HepG2 (cell line): ENCODE measurements around the gene TRIM27. TPM values are rescaled to one million over a fixed set of nuclear protein-coding genes. Genes with fewer than 3 reads are reported as not detected.
A peak's percentile ranks its signal among the peaks of the same experiment; 100 is the strongest.

Experiments
- ATAC-seq: fragments of 200-7000 bp; cut with Tn5 transposase; 3 replicates; pipeline ENCODE4 v1.9.1; 2020; ENCODE audit warnings: mild to moderate bottlenecking, moderate library complexity
- BruUV-seq: library from RNA; stranded (reverse); fragments of 400-500 nt; replicated peaks from 2 replicates; lab custom pipeline; 2021; lab: Mats Ljungman, UMichigan
- CTCF ChIA-PET: fragments of 300-600 bp; formaldehyde crosslinking; extraction: SDS; loops from one replicate; lab custom pipeline; 2021; ENCODE audit warnings: low total read pairs, inconsistent platforms, low intra/inter-chr PET ratio; lab: Yijun Ruan, JAX
- POLR2A ChIA-PET: fragments of 350-600 bp; sonication (Branson Sonifier 250); formaldehyde crosslinking; loops from one replicate; lab custom pipeline; 2020; ENCODE audit warnings: antibody characterized with exemption, inconsistent platforms; lab: Yijun Ruan, JAX
- DNase-seq: peaks from one replicate; pipeline ENCODE4 v3.0.0-alpha.2; 2015; ENCODE audit warnings: low spot score
- FAIRE-seq: peaks from 3 replicates; lab custom pipeline; 2011; peaks lifted over from hg19 to GRCh38; lab: Jason Lieb, UNC
- H2AFZ ChIP-seq: one replicate; pipeline ENCODE4 v1.6.1; 2011; ENCODE audit warnings: low read length, inconsistent platforms
- H3K27ac ChIP-seq: fragments of 300-600 bp; 3 replicates; pipeline ENCODE4 v1.8.0; 2011; ENCODE audit warnings: mixed run types, mild to moderate bottlenecking, mixed read lengths, low read length, inconsistent platforms; ENCODE audit not compliant: insufficient read depth; ENCODE audit errors: extremely low read length
- H3K27me3 ChIP-seq, 2 experiments: fragments of 200-600 bp in 1 of 2; 2 replicates in 1 of 2; 3 replicates in 1 of 2; pipeline versions ENCODE4 v1.6.0 to v1.8.0; 2011; ENCODE audit warnings: low read length in 2 of 2, mild to moderate bottlenecking in 2 of 2, moderate library complexity in 2 of 2, inconsistent platforms in 1 of 2; ENCODE audit not compliant: insufficient read depth in 2 of 2, control insufficient read depth in 1 of 2
- H3K36me3 ChIP-seq, 2 experiments: fragments of 200-600 bp in 1 of 2; replicated peaks in 1 of 2; 2 replicates in 1 of 2; 3 replicates in 1 of 2; pipeline versions ENCODE4 v1.5.1 to v1.8.0; 2011; ENCODE audit warnings: low read length in 2 of 2, inconsistent platforms in 1 of 2; ENCODE audit not compliant: insufficient read depth in 2 of 2, control insufficient read depth in 1 of 2
- H3K4me1 ChIP-seq: 2 replicates; pipeline ENCODE4 v1.5.1; 2012; ENCODE audit warnings: low read length, inconsistent platforms; ENCODE audit not compliant: insufficient read depth
- H3K4me2 ChIP-seq: 2 replicates; pipeline ENCODE4 v1.6.0; 2011; ENCODE audit warnings: low read depth, low read length, inconsistent platforms
- H3K4me3 ChIP-seq, 3 experiments: fragments of 200-600 bp in 1 of 3; sonication (generic), shearing (Covaris generic) in 1 of 3; replicated peaks in 1 of 3; 2 replicates each; pipeline ENCODE4 v1.5.1; 2011 to 2016; ENCODE audit warnings: low read length in 3 of 3, inconsistent platforms in 2 of 3, low read depth in 2 of 3, mild to moderate bottlenecking in 2 of 3, control low read depth in 1 of 3, mixed read lengths in 1 of 3; ENCODE audit not compliant: insufficient read depth in 1 of 3
- H3K79me2 ChIP-seq: one replicate; pipeline ENCODE4 v1.6.1; 2011; ENCODE audit warnings: low read length, inconsistent platforms; ENCODE audit not compliant: insufficient read depth
- H3K9ac ChIP-seq: 2 replicates; pipeline ENCODE4 v1.6.0; 2011; ENCODE audit warnings: mild to moderate bottlenecking, low read depth, low read length, inconsistent platforms; ENCODE audit not compliant: insufficient read depth
- H3K9me3 ChIP-seq: 2 replicates; pipeline ENCODE4 v1.5.1; 2012; ENCODE audit warnings: mild to moderate bottlenecking, low read length
- H4K20me1 ChIP-seq: 2 replicates; pipeline ENCODE4 v1.6.0; 2011; ENCODE audit warnings: inconsistent platforms, mild to moderate bottlenecking, low read length, moderate library complexity; ENCODE audit not compliant: insufficient read depth
- AGO2 ChIP-seq: fragments of 200-400 bp; formaldehyde crosslinking; optimal IDR thresholded peaks from 2 replicates; pipeline ENCODE3; 2017; ENCODE audit warnings: mild to moderate bottlenecking, low read depth, low read length, moderate library complexity
- AKAP8 ChIP-seq: sonication (generic); formaldehyde crosslinking; IDR thresholded peaks from 2 replicates; pipeline ENCODE4 v1.5.1; 2020; ENCODE audit warnings: mild to moderate bottlenecking, missing genetic modification reagents
- HNRNPL ChIP-seq: fragments of 200-400 bp; formaldehyde crosslinking; IDR thresholded peaks from 2 replicates; pipeline ENCODE4 v1.6.1; 2017; ENCODE audit warnings: mild to moderate bottlenecking, low read depth, low read length
- POLR2G ChIP-seq: fragments of 200-400 bp; formaldehyde crosslinking; IDR thresholded peaks from 2 replicates; pipeline ENCODE4 v1.6.1; 2018; ENCODE audit warnings: mild to moderate bottlenecking, low read depth, low read length, moderate library complexity
- RBFOX2 ChIP-seq: fragments of 200-400 bp; formaldehyde crosslinking; IDR thresholded peaks from 2 replicates; pipeline ENCODE4 v1.6.1; 2017; ENCODE audit warnings: low read depth, mild to moderate bottlenecking, low read length
- SKIL ChIP-seq: sonication (generic); formaldehyde crosslinking; IDR thresholded peaks from 2 replicates; pipeline ENCODE4 v1.8.0; 2022; ENCODE audit warnings: missing genetic modification reagents, mild to moderate bottlenecking, moderate library complexity, borderline replicate concordance
- SOX5 ChIP-seq: IDR thresholded peaks from 2 replicates; pipeline ENCODE4 v1.6.1; 2016; ENCODE audit warnings: borderline replicate concordance
- ZNF615 ChIP-seq: sonication (generic); formaldehyde crosslinking; IDR thresholded peaks from 2 replicates; pipeline ENCODE4 v1.5.0; 2020; ENCODE audit warnings: mild to moderate bottlenecking, missing genetic modification reagents, borderline replicate concordance
- ZNF646 ChIP-seq: sonication (generic); formaldehyde crosslinking; IDR thresholded peaks from 2 replicates; pipeline ENCODE4 v1.9.0; 2021; ENCODE audit warnings: mild to moderate bottlenecking, missing genetic modification reagents
- WGBS: methylation state at CpG from one replicate; pipeline ENCODE4 v1.1.6; 2017; ENCODE audit warnings: low lambda C conversion rate; 5-methylcytosine and 5-hydroxymethylcytosine counted together
- in situ Hi-C: cut with HindIII; loops from 2 replicates; pipeline ENCODE4 v1.10.0; 2017; ENCODE audit warnings: low pct_unique_long_range_greater_than_20kb; ENCODE audit not compliant: extremely low pct_ligation_motif_present
- intact Hi-C: fragments of 100-400 bp; cut with micrococcal nuclease; formaldehyde crosslinking; loops from one replicate; pipeline ENCODE4 v1.10.0; 2022; ENCODE audit not compliant: unreplicated experiment
- polyA plus RNA-seq, 8 experiments: library from polyadenylated mRNA; depleted of rRNA in 3 of 8; stranded (reverse) in 7 of 8; unstranded in 1 of 8; fragments of >200 nt; fragmentation: Illumina TruSeq in 4 of 8; extraction: Trizol in 4 of 8; gene quantifications; 2 replicates each; pipeline versions ENCODE4 v1.2.1 to v1.2.3, GENCODE V29; 2011 to 2016; ENCODE audit warnings: low read depth in 4 of 8, missing spikeins in 1 of 8, mixed read lengths in 1 of 8; ENCODE audit not compliant: insufficient read depth in 1 of 8
- total RNA-seq, 5 experiments: library from RNA; depleted of rRNA; stranded (reverse); fragments of >200 nt; fragmentation: Illumina TruSeq; extraction: Trizol; gene quantifications; 2 replicates each; pipeline ENCODE4 v1.2.3, GENCODE V29; 2016; ENCODE audit warnings: low read depth in 1 of 5
- TF ChIP-seq, protein P1 (sequence below): sonication (generic); formaldehyde crosslinking; IDR thresholded peaks from 2 replicates; pipeline ENCODE4 v1.4.0; 2020; ENCODE audit warnings: missing genetic modification reagents, mild to moderate bottlenecking, borderline replicate concordance

TRIM27 gene
- total and polyA plus RNA-seq, 2 of the 13 experiments (the other 11 are each of a cell fraction or from before 2014, with no cell fraction given), result 88.6 to 112 TPM

- Histone ChIP-seq H3K79me2 (no peaks in the 10 kb centered on the region), H3K9ac (no peak overlapping the region), H4K20me1 (no peaks in the 10 kb centered on the region), H3K4me3 (no peak overlapping the region), H3K27ac (no peak overlapping the region), H3K27me3 (no peaks in the 10 kb centered on the region), H3K9me3 (no peaks in the 10 kb centered on the region), H2AFZ (no peak overlapping the region), H3K4me2 (no peak overlapping the region), H3K36me3 (peaks cover 49 to 94% of the 10 kb centered on the region in 2 experiments), H3K4me1 (no peaks in the 10 kb centered on the region)
- TF ChIP-seq, protein P1, sequence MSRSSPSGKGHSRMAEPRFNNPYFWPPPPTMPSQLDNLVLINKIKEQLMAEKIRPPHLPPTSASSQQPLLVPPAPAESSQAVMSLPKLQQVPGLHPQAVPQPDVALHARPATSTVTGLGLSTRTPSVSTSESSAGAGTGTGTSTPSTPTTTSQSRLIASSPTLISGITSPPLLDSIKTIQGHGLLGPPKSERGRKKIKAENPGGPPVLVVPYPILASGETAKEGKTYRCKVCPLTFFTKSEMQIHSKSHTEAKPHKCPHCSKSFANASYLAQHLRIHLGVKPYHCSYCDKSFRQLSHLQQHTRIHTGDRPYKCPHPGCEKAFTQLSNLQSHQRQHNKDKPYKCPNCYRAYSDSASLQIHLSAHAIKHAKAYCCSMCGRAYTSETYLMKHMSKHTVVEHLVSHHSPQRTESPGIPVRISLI, result no peak
- no peak for TF ChIP-seq SKIL (CRISPR knock-in tag)
- TF ChIP-seq RBFOX2, result peak; percentile 35; the same call in 1 of the 2 replicates
- no peak for TF ChIP-seq ZNF615
- TF ChIP-seq AGO2, result peak; percentile 40
- TF ChIP-seq ZNF646 (CRISPR knock-in tag), result no peak
- no peak for TF ChIP-seq SOX5 (CRISPR knock-in tag)
- TF ChIP-seq HNRNPL, result no peak
- no peak for TF ChIP-seq AKAP8 (CRISPR knock-in tag)
- TF ChIP-seq POLR2G, result peak; percentile 39; the same call in 1 of the 2 replicates
- BruUV-seq, result no TSS peak
- no peak for FAIRE-seq
- ChIA-PET POLR2A (interaction anchor here (1.9 to 2.6 kb wide), 3 partner anchors 9 to 16 kb away, joined by 4 to 21 read pairs (median 4); partner anchors contain the start of gene TRIM27), CTCF (no interaction called here)
- WGBS, result 93% methylated on average over 3 of the region's 3 CpGs
- ATAC-seq, result no peak
- intact Hi-C loops (no loop called here), in situ Hi-C loops (no loop called here)
- DNase-seq, result no peak
Observed at GRCh38 chr6:28907394-28907793, 16.4 kb downstream of the TRIM27 start.
